Caco-2 (cell line): Measurements from ENCODE around the gene TNS1. TPM values are rescaled to one million over a fixed set of nuclear protein-coding genes. Genes with fewer than 3 reads are reported as not detected.

Source experiments
- BruUV-seq: library from RNA; stranded (reverse); fragments of 400-500 nt; replicated peaks from 2 replicates; lab custom pipeline; 2021; lab: Mats Ljungman, UMichigan
- CTCF ChIA-PET: fragments of 300-600 bp; sonication (Branson Sonifier 250); formaldehyde crosslinking; loops from one replicate; lab custom pipeline; 2022; ENCODE audit warnings: antibody characterized with exemption; lab: Charles Lee
- POLR2A ChIA-PET: fragments of 300-600 bp; sonication (Branson Sonifier 250); formaldehyde crosslinking; loops from one replicate; lab custom pipeline; 2022; ENCODE audit warnings: antibody characterized with exemption; lab: Charles Lee
- DNase-seq, 2 experiments: peaks; one replicate each; pipeline versions ENCODE4 v3.0.0 to v3.0.0-alpha.2; 2020 to 2022
- H3K27me3 ChIP-seq: replicated peaks from 2 replicates; pipeline ENCODE4 v1.6.0; 2011; ENCODE audit warnings: low read length; ENCODE audit not compliant: control insufficient read depth, insufficient read depth
- H3K36me3 ChIP-seq: 2 replicates; pipeline ENCODE4 v1.5.1; 2011; ENCODE audit warnings: low read length; ENCODE audit not compliant: control insufficient read depth, insufficient read depth
- H3K4me1 ChIP-seq: fragments of 250-450 bp; sonication (Bioruptor Pico); 2 replicates; pipeline ENCODE4 v1.5.1; 2020; ENCODE audit warnings: mild to moderate bottlenecking
- H3K4me3 ChIP-seq: 2 replicates; pipeline ENCODE4 v1.5.1; 2011; ENCODE audit warnings: low read depth, mild to moderate bottlenecking, control low read depth, low read length
- H3K9me3 ChIP-seq: fragments of 250-450 bp; sonication (Bioruptor Pico); 2 replicates; pipeline ENCODE4 v1.5.1; 2020; ENCODE audit warnings: mild to moderate bottlenecking, moderate library complexity
- H3K27ac Mint-ChIP-seq: one replicate; pipeline ENCODE4 v1.8.0; 2022; ENCODE audit warnings: mixed read lengths; ENCODE audit not compliant: unreplicated experiment
- H3K27me3 Mint-ChIP-seq: one replicate; pipeline ENCODE4 v1.8.0; 2022; ENCODE audit warnings: mixed read lengths; ENCODE audit not compliant: insufficient read depth, unreplicated experiment
- H3K36me3 Mint-ChIP-seq: one replicate; pipeline ENCODE4 v1.8.0; 2022; ENCODE audit warnings: mild to moderate bottlenecking, mixed read lengths; ENCODE audit not compliant: insufficient read depth, unreplicated experiment
- H3K4me1 Mint-ChIP-seq: one replicate; pipeline ENCODE4 v1.8.0; 2022; ENCODE audit warnings: low read depth, mixed read lengths; ENCODE audit not compliant: unreplicated experiment
- H3K4me3 Mint-ChIP-seq: one replicate; pipeline ENCODE4 v1.8.0; 2022; ENCODE audit warnings: mild to moderate bottlenecking, moderate library complexity, mixed read lengths; ENCODE audit not compliant: unreplicated experiment
- H3K9me3 Mint-ChIP-seq: one replicate; pipeline ENCODE4 v1.8.0; 2022; ENCODE audit warnings: mixed read lengths; ENCODE audit not compliant: unreplicated experiment
- intact Hi-C: fragments of 100-400 bp; cut with micrococcal nuclease; formaldehyde crosslinking; loops from one replicate; pipeline ENCODE4 v1.10.0; 2022; ENCODE audit not compliant: unreplicated experiment
- total RNA-seq: library from RNA; stranded (reverse); gene quantifications from 2 replicates; pipeline ENCODE4 v1.2.3, GENCODE V29; 2022
- TF ChIP-seq, protein P1 (sequence below), 2 experiments: fragments of 200-600 bp in 1 of 2; IDR thresholded peaks; 1 replicate in 1 of 2; 2 replicates in 1 of 2; pipeline versions ENCODE4 v1.5.1 to v1.8.0; 2011 to 2022; ENCODE audit warnings: antibody characterized with exemption in 1 of 2, control low read depth in 1 of 2, inconsistent platforms in 1 of 2, low read depth in 1 of 2, low read length in 1 of 2, mild to moderate bottlenecking in 1 of 2, moderate library complexity in 1 of 2; ENCODE audit not compliant: insufficient read depth in 1 of 2, severe bottlenecking in 1 of 2, unreplicated experiment in 1 of 2

The TNS1 gene
- total RNA-seq, 1 experiment from 2014 or later = 16.1 TPM

DNA sequence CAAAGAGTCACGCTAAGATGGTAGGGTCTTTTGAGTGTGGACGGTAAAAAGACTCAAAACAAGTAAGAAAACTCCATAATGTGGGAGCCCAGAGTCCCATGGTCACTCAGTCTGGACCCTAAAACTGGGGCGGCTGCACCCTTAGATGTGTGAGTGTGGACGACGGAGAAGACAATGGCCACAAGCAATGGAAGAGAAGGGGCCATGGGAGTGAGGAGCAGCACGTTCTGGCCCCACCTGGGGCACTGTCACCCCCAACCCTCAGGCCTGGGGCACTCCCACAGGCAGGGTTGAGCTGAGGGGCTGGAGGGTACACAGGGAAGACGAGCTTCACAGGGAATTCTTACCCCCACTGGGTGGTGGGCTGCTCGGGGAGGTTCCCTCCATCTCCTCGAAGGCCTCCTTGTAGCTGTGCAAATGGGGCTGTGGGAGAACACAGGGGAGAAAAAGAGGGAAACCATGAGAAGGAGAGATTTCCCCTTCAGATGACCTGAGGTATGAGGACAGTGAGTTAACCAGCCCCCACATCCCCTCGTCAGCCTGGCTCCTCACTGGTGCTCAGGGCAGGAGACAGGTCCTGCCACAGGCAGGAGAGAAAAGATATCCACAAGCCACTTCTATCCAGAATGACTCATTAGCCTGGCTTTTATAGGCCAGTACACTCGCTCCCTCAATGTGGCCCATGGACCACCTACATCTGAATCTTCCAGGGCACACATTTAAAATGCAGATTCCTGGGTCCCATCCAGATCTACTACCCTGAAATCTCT is 167.9 kb downstream of the TNS1 start:
- DNase-seq = no peak
- Histone ChIP-seq H3K4me1 (no peaks in the 10 kb centered on the region), H3K9me3 (no peaks in the 10 kb centered on the region), H3K27me3 (no peaks in the 10 kb centered on the region), H3K4me3 (no peak overlapping the region), H3K36me3 (no peaks in the 10 kb centered on the region)
- Mint-ChIP-seq H3K27ac (no peak overlapping the region), H3K9me3 (no peaks in the 10 kb centered on the region), H3K27me3 (no peaks in the 10 kb centered on the region), H3K4me1 (no peaks in the 10 kb centered on the region), H3K4me3 (no peak overlapping the region), H3K36me3 (peaks cover 9% of the 10 kb centered on the region)
- ChIA-PET POLR2A (no interaction called here), CTCF (interaction anchor here (0.9 kb wide), 1 partner anchor 24 kb away, joined by 7 read pairs; no protein-coding TSS in a partner anchor)
- BruUV-seq = no TSS peak
- TF ChIP-seq, protein P1, sequence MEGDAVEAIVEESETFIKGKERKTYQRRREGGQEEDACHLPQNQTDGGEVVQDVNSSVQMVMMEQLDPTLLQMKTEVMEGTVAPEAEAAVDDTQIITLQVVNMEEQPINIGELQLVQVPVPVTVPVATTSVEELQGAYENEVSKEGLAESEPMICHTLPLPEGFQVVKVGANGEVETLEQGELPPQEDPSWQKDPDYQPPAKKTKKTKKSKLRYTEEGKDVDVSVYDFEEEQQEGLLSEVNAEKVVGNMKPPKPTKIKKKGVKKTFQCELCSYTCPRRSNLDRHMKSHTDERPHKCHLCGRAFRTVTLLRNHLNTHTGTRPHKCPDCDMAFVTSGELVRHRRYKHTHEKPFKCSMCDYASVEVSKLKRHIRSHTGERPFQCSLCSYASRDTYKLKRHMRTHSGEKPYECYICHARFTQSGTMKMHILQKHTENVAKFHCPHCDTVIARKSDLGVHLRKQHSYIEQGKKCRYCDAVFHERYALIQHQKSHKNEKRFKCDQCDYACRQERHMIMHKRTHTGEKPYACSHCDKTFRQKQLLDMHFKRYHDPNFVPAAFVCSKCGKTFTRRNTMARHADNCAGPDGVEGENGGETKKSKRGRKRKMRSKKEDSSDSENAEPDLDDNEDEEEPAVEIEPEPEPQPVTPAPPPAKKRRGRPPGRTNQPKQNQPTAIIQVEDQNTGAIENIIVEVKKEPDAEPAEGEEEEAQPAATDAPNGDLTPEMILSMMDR (IDR thresholded peaks at IDR 0.05; ENCODE audit: insufficient read depth in 1 of 2, low read depth in 1 of 2, low read length in 1 of 2, severe bottlenecking in 1 of 2, unreplicated experiment in 1 of 2) = no peak
- intact Hi-C loops = no loop called here

DNA sequence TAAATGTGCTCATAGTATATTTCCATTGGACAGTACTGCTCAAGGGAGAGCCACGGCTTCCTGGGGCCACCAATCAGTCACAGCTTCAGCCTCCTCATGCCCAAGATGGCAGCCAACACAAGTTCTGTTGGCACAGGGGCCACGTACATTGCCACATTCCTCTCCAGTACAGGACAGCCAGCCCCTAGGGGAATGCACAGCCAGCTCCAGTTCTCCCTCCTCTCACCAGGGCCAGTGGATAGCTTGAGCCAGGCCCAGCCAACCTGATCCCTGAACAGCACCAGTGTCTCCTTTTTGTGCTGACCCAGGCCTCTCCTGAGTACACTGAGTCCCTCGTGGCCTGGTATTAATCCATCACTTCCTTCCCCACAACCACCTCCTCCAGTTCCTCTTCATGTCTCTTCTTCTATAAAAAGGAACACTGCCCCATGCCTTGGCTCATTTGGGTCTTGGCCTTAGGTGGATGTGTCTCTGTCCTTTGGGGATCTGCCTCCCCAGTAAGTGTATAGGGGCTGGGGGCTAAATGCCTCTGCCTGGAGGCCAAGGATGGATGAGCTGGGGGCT is 168.7 kb downstream of the TNS1 start:
- H3K36me3 Mint-ChIP-seq = peaks cover 9% of the 10 kb centered on the region
- Histone ChIP-seq H3K9me3 (no peaks in the 10 kb centered on the region), H3K27me3 (no peaks in the 10 kb centered on the region), H3K4me3 (no peak overlapping the region), H3K36me3 (no peaks in the 10 kb centered on the region), H3K4me1 (no peaks in the 10 kb centered on the region)
- CTCF ChIA-PET = no interaction called here
- H3K9me3 Mint-ChIP-seq = no peaks in the 10 kb centered on the region
- no peak overlapping the region for H3K4me3 Mint-ChIP-seq
- H3K4me1 Mint-ChIP-seq = no peaks in the 10 kb centered on the region
- TF ChIP-seq, protein P1 (IDR thresholded peaks at IDR 0.05; ENCODE audit: insufficient read depth in 1 of 2, low read depth in 1 of 2, low read length in 1 of 2, severe bottlenecking in 1 of 2, unreplicated experiment in 1 of 2) = no peak
- DNase-seq = no peak
- no TSS peak for BruUV-seq
- no peaks in the 10 kb centered on the region for H3K27me3 Mint-ChIP-seq
- POLR2A ChIA-PET = no interaction called here
- no peak overlapping the region for H3K27ac Mint-ChIP-seq
- intact Hi-C loops = no loop called here

DNA sequence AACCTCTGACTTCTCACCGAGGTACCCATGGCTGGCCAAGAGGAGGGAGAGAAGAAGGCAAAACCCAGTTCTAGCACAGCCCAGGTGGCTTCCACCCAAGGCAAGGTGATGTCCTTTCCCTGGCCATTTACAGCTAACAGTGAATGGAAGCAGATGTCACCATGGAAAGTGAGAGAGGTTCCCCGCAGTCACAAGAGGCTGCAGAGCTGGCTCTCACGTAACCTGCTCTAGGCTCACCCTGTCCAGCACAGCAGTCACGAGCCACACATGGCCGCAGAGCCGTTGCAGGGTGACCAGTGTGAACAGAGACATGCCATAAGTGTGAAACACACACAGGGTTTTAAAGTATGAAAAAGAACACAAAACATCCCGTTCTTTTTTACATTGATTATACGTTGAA is 169.4 kb downstream of the TNS1 start:
- Mint-ChIP-seq H3K27ac (no peak overlapping the region), H3K4me3 (no peak overlapping the region), H3K4me1 (no peaks in the 10 kb centered on the region), H3K36me3 (peaks cover 9% of the 10 kb centered on the region), H3K9me3 (no peaks in the 10 kb centered on the region), H3K27me3 (no peaks in the 10 kb centered on the region)
- intact Hi-C loops = no loop called here
- Histone ChIP-seq H3K36me3 (no peaks in the 10 kb centered on the region), H3K27me3 (no peaks in the 10 kb centered on the region), H3K4me1 (no peaks in the 10 kb centered on the region), H3K4me3 (no peak overlapping the region), H3K9me3 (no peaks in the 10 kb centered on the region)
- ChIA-PET POLR2A (no interaction called here), CTCF (no interaction called here)
- DNase-seq = no peak
- TF ChIP-seq, protein P1 (IDR thresholded peaks at IDR 0.05; ENCODE audit: insufficient read depth in 1 of 2, low read depth in 1 of 2, low read length in 1 of 2, severe bottlenecking in 1 of 2, unreplicated experiment in 1 of 2) = no peak
- BruUV-seq = no TSS peak
